ENCODE data around the gene CYP24A1.
A peak's percentile ranks its signal among the peaks of the same experiment; 100 is the strongest.

The CYP24A1 gene

DNA sequence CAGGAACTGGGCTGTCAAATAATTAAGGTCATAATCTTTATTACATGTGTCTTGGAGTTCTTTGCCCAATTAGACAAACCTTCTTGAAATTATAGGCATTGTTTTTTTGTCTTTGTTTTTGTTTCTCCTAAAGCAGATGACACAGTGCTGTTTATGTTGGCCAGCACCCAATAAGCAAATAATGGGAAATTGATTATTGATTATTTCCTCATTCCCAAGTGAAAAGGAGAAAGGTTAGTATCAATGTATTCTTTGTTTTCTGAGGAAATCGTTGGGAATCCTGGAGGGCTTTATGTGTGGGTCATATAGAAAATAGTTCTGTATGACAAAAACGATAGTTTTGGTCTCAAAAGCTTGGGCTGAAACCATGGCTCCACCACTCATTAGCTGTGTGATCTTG, 4.5 kb upstream of the CYP24A1 start:
- no peak for DNase-seq (ENCODE audit: low spot score)
- in situ Hi-C loops (cut with MboI; ENCODE audit: low sequenced_read_pairs, unreplicated experiment), result loop anchor here (25.0 kb wide), 2 partner anchors 216 to 616 kb away; no protein-coding TSS in a partner anchor
- TF ChIP-seq, protein P1, sequence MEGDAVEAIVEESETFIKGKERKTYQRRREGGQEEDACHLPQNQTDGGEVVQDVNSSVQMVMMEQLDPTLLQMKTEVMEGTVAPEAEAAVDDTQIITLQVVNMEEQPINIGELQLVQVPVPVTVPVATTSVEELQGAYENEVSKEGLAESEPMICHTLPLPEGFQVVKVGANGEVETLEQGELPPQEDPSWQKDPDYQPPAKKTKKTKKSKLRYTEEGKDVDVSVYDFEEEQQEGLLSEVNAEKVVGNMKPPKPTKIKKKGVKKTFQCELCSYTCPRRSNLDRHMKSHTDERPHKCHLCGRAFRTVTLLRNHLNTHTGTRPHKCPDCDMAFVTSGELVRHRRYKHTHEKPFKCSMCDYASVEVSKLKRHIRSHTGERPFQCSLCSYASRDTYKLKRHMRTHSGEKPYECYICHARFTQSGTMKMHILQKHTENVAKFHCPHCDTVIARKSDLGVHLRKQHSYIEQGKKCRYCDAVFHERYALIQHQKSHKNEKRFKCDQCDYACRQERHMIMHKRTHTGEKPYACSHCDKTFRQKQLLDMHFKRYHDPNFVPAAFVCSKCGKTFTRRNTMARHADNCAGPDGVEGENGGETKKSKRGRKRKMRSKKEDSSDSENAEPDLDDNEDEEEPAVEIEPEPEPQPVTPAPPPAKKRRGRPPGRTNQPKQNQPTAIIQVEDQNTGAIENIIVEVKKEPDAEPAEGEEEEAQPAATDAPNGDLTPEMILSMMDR (IDR thresholded peaks at IDR 0.05; ENCODE audit: borderline replicate concordance, control extremely low read depth, extremely low read depth, insufficient read depth, missing control alignments), result no peak

DNA sequence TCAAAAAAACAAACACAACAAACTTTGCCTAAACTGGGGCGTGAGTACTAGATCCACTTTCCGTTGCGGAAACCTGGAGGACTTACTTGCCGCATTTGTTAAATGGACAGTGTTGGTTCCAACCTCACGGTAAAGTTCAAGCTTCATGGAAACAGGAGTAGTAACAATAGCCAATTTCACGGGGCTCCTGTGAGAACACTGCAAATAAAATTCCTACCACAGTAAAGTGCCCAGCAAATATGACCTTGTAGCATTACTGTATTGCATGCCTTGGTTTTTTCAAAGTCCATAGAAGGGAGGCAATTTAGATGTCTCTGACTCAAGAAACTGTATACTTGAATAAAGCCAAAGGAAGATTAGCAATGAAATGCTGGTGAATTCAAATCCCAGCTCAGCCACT, 3.6 kb upstream of the CYP24A1 start:
- no peak for DNase-seq (ENCODE audit: low spot score)
- in situ Hi-C loops (cut with MboI; ENCODE audit: low sequenced_read_pairs, unreplicated experiment), result loop anchor here (25.0 kb wide), 2 partner anchors 215 to 615 kb away; no protein-coding TSS in a partner anchor
- TF ChIP-seq, protein P1 (IDR thresholded peaks at IDR 0.05; ENCODE audit: borderline replicate concordance, control extremely low read depth, extremely low read depth, insufficient read depth, missing control alignments), result no peak

DNA sequence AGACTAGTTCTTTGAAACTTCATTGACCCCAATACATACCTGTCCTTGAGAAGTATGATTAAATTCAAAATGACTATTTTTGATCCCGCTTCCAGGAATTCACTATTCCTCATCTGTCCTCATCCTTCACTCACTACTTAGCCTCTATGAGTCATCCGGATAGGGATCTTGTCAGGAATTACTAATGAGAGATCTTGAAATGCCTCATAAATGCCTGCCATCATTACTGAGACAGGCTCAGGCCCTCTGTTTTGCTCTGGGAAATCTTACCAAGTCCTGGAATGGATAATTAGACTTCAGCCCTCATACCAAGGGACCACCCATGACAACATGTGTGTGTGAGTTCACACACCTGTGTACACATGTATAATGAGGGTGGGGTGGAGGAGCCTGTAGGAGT, 2.8 kb upstream of the CYP24A1 start:
- no peak for DNase-seq (ENCODE audit: low spot score)
- in situ Hi-C loops (cut with MboI; ENCODE audit: low sequenced_read_pairs, unreplicated experiment), result loop anchor here (25.0 kb wide), 2 partner anchors 214 to 614 kb away; no protein-coding TSS in a partner anchor
- TF ChIP-seq, protein P1 (IDR thresholded peaks at IDR 0.05; ENCODE audit: borderline replicate concordance, control extremely low read depth, extremely low read depth, insufficient read depth, missing control alignments), result no peak

DNA sequence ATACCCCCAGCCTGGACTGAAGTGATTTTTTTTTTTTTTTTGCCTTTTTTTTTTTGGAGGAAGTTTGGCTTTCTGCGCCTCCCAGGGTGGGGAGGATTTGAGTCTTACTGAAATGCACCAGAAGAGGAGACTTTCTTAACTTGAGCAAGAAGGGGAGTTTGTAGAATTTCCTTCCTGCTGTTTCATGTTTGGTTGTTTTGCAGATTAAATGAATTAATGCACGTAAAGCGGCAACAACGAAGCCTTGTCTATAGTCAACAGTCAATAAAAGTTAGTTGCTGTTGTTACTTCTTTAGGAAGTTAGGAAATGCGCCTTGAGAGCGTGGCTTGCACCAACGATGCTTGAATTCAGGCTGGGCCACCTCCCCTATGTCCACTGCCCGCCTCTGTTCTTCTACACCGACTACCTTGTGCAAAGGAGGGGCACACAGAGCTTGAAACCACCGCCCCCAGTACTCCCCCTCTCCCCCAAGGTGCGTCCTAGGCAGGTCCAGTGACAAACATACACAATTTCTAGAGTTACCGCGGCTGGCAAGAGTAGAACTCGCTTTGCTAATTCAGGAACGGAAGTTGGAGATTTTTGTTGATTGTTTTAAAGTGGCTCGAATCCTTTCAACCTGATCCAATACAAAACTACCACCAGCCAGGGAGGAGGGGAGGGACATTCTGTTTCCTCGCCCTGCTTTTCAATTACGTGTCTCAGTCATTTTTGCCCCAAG, 830 bp upstream of the CYP24A1 start:
- in situ Hi-C loops (cut with MboI; ENCODE audit: low sequenced_read_pairs, unreplicated experiment), result loop anchor here (25.0 kb wide), 2 partner anchors 212 to 612 kb away; no protein-coding TSS in a partner anchor
- TF ChIP-seq, protein P1 (IDR thresholded peaks at IDR 0.05; ENCODE audit: borderline replicate concordance, control extremely low read depth, extremely low read depth, insufficient read depth, missing control alignments), result no peak
- DNase-seq (ENCODE audit: low spot score), result no peak

DNA sequence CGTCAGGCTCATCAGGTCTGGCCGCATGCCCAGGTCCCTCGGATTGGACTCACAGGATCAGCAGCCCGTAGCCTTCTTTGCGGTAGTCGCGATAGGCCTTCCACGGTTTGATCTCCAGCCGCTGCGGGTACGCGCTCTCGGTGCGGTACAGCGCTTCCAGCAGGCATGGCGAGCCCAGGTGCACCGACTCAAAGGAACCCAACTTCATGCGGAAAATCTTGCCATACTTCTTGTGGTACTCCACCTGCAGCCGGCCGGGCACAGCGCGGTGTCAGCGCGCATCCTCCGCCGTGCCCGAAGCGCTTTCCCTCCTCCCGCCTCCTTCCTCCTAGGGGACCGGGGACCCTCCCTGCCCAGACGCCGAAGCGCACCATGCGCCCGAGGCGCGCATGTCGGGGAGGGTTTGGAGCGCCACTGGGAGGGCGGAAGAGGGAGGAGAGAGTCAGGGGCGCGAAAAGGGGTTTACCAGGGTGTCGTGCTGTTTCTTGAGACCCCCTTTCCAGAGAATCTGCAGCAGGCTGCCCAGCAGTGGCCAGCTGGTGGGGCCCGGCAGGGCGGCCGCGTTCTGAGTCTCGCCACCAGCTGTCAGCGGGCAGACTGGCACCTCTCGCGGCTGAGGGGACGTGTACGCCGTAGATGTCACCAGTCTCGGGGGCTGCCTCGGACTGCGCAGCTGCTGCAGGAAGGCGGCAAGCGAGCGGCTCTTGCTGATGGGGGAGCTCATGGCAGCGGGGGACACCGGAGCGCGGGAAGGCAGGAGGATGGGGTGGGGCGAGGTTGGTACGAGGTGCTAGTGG, 732 bp downstream of the CYP24A1 start:
- in situ Hi-C loops (cut with MboI; ENCODE audit: low sequenced_read_pairs, unreplicated experiment), result no loop called here
- DNase-seq (ENCODE audit: low spot score), result peak; percentile 26
- TF ChIP-seq, protein P1 (IDR thresholded peaks at IDR 0.05; ENCODE audit: borderline replicate concordance, control extremely low read depth, extremely low read depth, insufficient read depth, missing control alignments), result no peak

DNA sequence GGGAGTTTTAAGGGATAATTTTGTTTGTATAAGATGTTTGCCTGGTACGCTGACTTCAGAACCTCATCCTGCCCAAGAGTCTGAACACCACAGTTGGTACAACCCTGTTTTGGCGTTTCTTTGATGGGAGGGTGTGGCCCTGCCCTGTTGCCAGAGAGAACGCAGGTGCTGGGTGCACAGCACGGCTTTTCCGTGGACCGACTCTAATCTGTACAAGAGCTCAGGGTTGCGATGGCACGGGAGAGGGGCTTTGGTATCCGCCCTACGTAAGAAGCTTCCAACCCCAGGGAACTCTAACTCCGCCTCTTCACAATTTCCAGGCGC, 1.3 kb downstream of the CYP24A1 start:
- in situ Hi-C loops (cut with MboI; ENCODE audit: low sequenced_read_pairs, unreplicated experiment), result no loop called here
- no peak for DNase-seq (ENCODE audit: low spot score)
- TF ChIP-seq, protein P1 (IDR thresholded peaks at IDR 0.05; ENCODE audit: borderline replicate concordance, control extremely low read depth, extremely low read depth, insufficient read depth, missing control alignments), result no peak

All from GM13976 (cell line).